Prostate gland (tissue), 2 donors: ENCODE measurements around the gene TCF4. TPM values are rescaled to one million over a fixed set of nuclear protein-coding genes. Genes with fewer than 3 reads are reported as not detected.

Experiments used
- DNase-seq: peaks from one replicate; pipeline ENCODE4 v3.0.0-alpha.2; 2019; ENCODE audit warnings: low spot score
- H3K27ac ChIP-seq, 2 donors: fragments of 200-600 bp; sonication (generic); 2 replicates each; pipeline ENCODE4 v1.5.1; 2017 to 2019
- H3K27me3 ChIP-seq: fragments of 200-600 bp; sonication (generic); replicated peaks from 2 replicates; pipeline ENCODE4 v1.5.1; 2019; ENCODE audit not compliant: insufficient read depth
- H3K36me3 ChIP-seq, 2 donors: fragments of 200-600 bp; sonication (generic); 1 replicate in 1 of 2; 2 replicates in 1 of 2; pipeline versions ENCODE4 v1.5.1 to v1.8.1; 2017 to 2019
- H3K4me1 ChIP-seq: fragments of 200-600 bp; sonication (generic); replicated peaks from 2 replicates; pipeline ENCODE4 v1.5.1; 2019
- H3K4me3 ChIP-seq, 2 donors: fragments of 200-600 bp; sonication (generic); 2 replicates each; pipeline ENCODE4 v1.5.1; 2017 to 2019
- H3K9me3 ChIP-seq: fragments of 200-600 bp; sonication (generic); 2 replicates; pipeline ENCODE4 v1.5.1; 2017
- POLR2A ChIP-seq: fragments of 450-650 bp; IDR thresholded peaks from one replicate; pipeline ENCODE4 v1.6.1; 2016; ENCODE audit warnings: antibody characterized with exemption, mild to moderate bottlenecking
- POLR2AphosphoS5 ChIP-seq: sonication (generic); formaldehyde crosslinking; IDR thresholded peaks from one replicate; pipeline ENCODE4 v1.6.1; 2017; ENCODE audit warnings: antibody characterized with exemption
- whole genome bisulfite sequencing: methylation state at CpG from one replicate; pipeline ENCODE4 v1.1.5; 2018; 5-methylcytosine and 5-hydroxymethylcytosine counted together
- intact Hi-C: fragments of 100-400 bp; cut with DNase I; formaldehyde crosslinking; loops from one replicate; pipeline ENCODE4 v1.14.2; 2022
- total RNA-seq, 2 donors: library from RNA; depleted of rRNA; stranded (reverse); fragments of >200 nt; gene quantifications; one replicate each; pipeline ENCODE4 v1.1.0, GENCODE V29; 2016
- TF ChIP-seq, protein P1 (sequence below), 4 experiments: fragments of 200-600 bp in 2 of 4; fragments of 450-650 bp in 2 of 4; sonication (generic) in 2 of 4; IDR thresholded peaks; 1 replicate in 3 of 4; 2 replicates in 1 of 4; pipeline ENCODE4 v1.5.1; 2016 to 2019; ENCODE audit warnings: antibody characterized with exemption in 4 of 4, mild to moderate bottlenecking in 2 of 4, moderate library complexity in 2 of 4

The TCF4 gene
- total RNA-seq, 2 donors from 2014 or later, result 29.8 to 87.2 TPM

DNA sequence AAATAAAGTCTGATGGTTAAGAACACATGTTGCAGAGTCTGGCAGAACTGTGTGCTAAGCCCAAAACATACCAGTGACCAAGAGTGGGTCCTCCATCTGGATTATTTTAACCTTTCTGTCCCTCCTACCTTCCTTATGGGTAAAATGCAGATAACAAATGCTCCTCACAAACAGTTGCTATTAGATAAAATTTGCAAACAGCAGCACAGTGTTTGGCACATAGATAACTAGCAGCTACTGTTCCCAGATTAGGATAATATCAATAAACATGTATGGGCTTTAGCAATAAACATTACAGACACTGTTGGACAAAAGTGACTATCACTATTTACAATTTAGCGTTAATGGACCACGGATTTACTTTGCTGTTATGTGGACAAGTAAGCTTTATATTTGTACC is 154.9 kb downstream of the TCF4 start:
- Histone ChIP-seq H3K27ac (no peak overlapping the region), H3K9me3 (no peaks in the 10 kb centered on the region), H3K27me3 (no peaks in the 10 kb centered on the region), H3K4me3 (no peak overlapping the region), H3K36me3 (no peaks in the 10 kb centered on the region), H3K4me1 (no peaks in the 10 kb centered on the region)
- no peak for DNase-seq
- TF ChIP-seq, protein P1, sequence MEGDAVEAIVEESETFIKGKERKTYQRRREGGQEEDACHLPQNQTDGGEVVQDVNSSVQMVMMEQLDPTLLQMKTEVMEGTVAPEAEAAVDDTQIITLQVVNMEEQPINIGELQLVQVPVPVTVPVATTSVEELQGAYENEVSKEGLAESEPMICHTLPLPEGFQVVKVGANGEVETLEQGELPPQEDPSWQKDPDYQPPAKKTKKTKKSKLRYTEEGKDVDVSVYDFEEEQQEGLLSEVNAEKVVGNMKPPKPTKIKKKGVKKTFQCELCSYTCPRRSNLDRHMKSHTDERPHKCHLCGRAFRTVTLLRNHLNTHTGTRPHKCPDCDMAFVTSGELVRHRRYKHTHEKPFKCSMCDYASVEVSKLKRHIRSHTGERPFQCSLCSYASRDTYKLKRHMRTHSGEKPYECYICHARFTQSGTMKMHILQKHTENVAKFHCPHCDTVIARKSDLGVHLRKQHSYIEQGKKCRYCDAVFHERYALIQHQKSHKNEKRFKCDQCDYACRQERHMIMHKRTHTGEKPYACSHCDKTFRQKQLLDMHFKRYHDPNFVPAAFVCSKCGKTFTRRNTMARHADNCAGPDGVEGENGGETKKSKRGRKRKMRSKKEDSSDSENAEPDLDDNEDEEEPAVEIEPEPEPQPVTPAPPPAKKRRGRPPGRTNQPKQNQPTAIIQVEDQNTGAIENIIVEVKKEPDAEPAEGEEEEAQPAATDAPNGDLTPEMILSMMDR (IDR thresholded peaks at IDR 0.05), result no peak
- no peak for TF ChIP-seq POLR2A
- TF ChIP-seq POLR2AphosphoS5, result no peak
- WGBS, result 57% methylated on average over 2 of the region's 2 CpGs
- intact Hi-C loops, result no loop called here

- 83% methylated on average over 3 of the region's 3 CpGs for WGBS
- TF ChIP-seq POLR2AphosphoS5 (no peak), POLR2A (no peak)
- TF ChIP-seq, protein P1 (IDR thresholded peaks at IDR 0.05), result no peak
- intact Hi-C loops, result no loop called here
Observed at GRCh38 chr18:55432307-55433040, 155.5 kb downstream of the TCF4 start.

GRCh38 chr18:55430026-55430425 is 158.0 kb downstream of the TCF4 start:
- no peak overlapping the region for H3K4me3 ChIP-seq
- no peaks in the 10 kb centered on the region for H3K9me3 ChIP-seq
- no peaks in the 10 kb centered on the region for H3K36me3 ChIP-seq
- TF ChIP-seq POLR2A (no peak), POLR2AphosphoS5 (no peak)
- TF ChIP-seq, protein P1 (IDR thresholded peaks at IDR 0.05), result no peak
- H3K27ac ChIP-seq, result no peak overlapping the region
- H3K4me1 ChIP-seq, result no peaks in the 10 kb centered on the region
- WGBS, result 30% methylated on average over 2 of the region's 2 CpGs
- H3K27me3 ChIP-seq, result no peaks in the 10 kb centered on the region
- no peak for DNase-seq
- intact Hi-C loops, result no loop called here

More at GRCh38 chr18:55432307-55433040, 155.5 kb downstream of the TCF4 start:
- Histone ChIP-seq H3K27ac (no peak overlapping the region), H3K4me1 (no peaks in the 10 kb centered on the region), H3K27me3 (no peaks in the 10 kb centered on the region), H3K4me3 (no peak overlapping the region), H3K9me3 (no peaks in the 10 kb centered on the region), H3K36me3 (no peaks in the 10 kb centered on the region)
- DNase-seq, result no peak

DNA sequence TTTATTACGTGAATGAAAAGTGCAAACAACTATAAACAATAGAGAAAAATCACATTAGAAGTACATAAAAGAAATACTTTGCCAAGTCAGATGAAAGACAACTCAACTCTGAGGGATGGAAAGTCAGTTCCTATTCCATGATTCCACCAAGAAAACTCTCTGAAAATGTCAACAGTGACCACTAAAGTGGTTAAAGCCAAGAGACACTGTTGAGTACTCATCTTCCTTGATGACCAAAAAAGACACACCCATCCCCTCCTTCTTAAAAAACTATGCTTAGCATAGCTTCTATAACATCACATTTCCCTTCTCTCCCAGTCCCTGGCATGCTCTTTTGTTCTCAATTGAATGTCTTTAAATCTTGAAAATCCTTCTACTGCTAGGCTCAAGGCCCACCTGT is 160.0 kb downstream of the TCF4 start:
- H3K9me3 ChIP-seq, result no peaks in the 10 kb centered on the region
- no peaks in the 10 kb centered on the region for H3K27me3 ChIP-seq
- H3K4me3 ChIP-seq, result no peak overlapping the region
- H3K27ac ChIP-seq, result no peak overlapping the region
- TF ChIP-seq, protein P1 (IDR thresholded peaks at IDR 0.05), result no peak
- no peak for TF ChIP-seq POLR2A
- TF ChIP-seq POLR2AphosphoS5, result no peak
- 54% methylated on average over 1 of the region's 1 CpG for WGBS
- no peaks in the 10 kb centered on the region for H3K36me3 ChIP-seq
- DNase-seq, result no peak
- intact Hi-C loops, result no loop called here
- H3K4me1 ChIP-seq, result no peaks in the 10 kb centered on the region

DNA sequence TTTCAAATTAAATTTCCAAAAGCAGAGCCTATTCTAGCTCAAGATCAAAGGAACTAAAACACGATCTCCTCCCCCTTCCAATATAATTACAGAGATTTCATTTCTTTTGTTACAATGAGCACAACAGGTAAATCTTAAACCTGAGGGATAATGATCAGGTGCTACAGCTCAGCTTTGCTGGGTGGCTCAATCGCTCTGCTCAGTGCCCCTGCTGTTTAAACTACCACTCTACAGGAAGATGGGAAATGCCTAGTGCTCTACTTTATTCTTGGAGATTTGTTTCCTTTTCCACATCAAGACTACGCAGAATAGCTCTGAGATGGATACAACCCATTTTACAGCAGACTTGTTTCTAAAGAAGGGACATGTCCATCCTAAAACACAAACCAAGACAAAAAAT is 162.3 kb downstream of the TCF4 start:
- Histone ChIP-seq H3K4me1 (no peaks in the 10 kb centered on the region), H3K9me3 (no peaks in the 10 kb centered on the region), H3K27me3 (no peaks in the 10 kb centered on the region), H3K4me3 (no peak overlapping the region), H3K27ac (no peak overlapping the region), H3K36me3 (no peaks in the 10 kb centered on the region)
- DNase-seq, result no peak
- intact Hi-C loops, result no loop called here
- 77% methylated on average over 3 of the region's 3 CpGs for WGBS
- TF ChIP-seq, protein P1 (IDR thresholded peaks at IDR 0.05), result no peak
- TF ChIP-seq POLR2A (no peak), POLR2AphosphoS5 (no peak)
